Measurements from ENCODE around the gene OOSP3. TPM values are rescaled to one million over a fixed set of nuclear protein-coding genes. Genes with fewer than 3 reads are reported as not detected.

The OOSP3 gene
- total RNA-seq, 1 donor from 2014 or later, result 0.29 TPM

DNA sequence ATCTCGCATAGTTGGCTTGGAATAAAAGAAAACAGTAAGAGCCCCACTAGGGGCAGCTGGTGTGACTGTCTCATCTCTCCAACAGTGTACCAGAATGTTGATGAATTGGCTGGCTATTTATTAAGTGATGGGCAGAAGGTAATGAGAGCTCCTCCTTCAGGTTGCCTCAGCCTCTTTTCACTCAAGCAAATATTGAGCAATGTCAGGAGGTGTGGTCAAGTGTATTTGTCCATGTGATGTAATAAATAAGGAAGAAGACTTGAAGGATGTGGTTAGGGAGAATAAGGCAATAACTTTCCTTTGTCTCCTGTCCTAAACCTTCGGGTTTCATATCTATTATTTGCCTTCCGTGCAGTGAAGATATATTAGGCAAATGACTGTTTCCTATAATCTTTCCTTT is 12.2 kb upstream of the OOSP3 start, which contains the start of gene TCN1:
TSS of gene TCN1 (minus strand) at position 91 of the 400 bp plus-strand sequence. CDS start at position 74, 17 bp downstream.
- Mint-ChIP-seq H3K4me3 (no peak within 1 kb of the TSS), H3K27me3 (peaks cover 4% of the 10 kb centered on the region), H3K36me3 (ENCODE audit: low read depth) (no peaks in the 10 kb centered on the region), H3K9me3 (peaks cover 10% of the 10 kb centered on the region), H3K4me1 (no peaks in the 10 kb centered on the region), H3K27ac (no peak within 1 kb of the TSS)
- ATAC-seq (ENCODE audit: low read depth) (no peak), DNase-seq (no peak)
- POLR2A ChIA-PET, result no interaction called here
- TF ChIP-seq CTCF (IDR thresholded peaks at IDR 0.05), result no peak
- intact Hi-C loops (cut with micrococcal nuclease), result no loop called here
- CTCF ChIA-PET, result no interaction called here

GRCh38 chr11:59866836-59867235 is 11.7 kb upstream of the OOSP3 start:
- intact Hi-C loops (cut with micrococcal nuclease), result no loop called here
- ATAC-seq (ENCODE audit: low read depth), result no peak
- CTCF ChIA-PET, result no interaction called here

GRCh38 chr11:59867946-59868345 is 10.6 kb upstream of the OOSP3 start:
- no peaks in the 10 kb centered on the region for H3K4me1 Mint-ChIP-seq
- peaks cover 10% of the 10 kb centered on the region for H3K9me3 Mint-ChIP-seq
- ATAC-seq (ENCODE audit: low read depth), result no peak
- peaks cover 2% of the 10 kb centered on the region for H3K27me3 Mint-ChIP-seq
- H3K36me3 Mint-ChIP-seq (ENCODE audit: low read depth), result no peaks in the 10 kb centered on the region
- no peak overlapping the region for H3K4me3 Mint-ChIP-seq
- no peak for TF ChIP-seq CTCF (IDR thresholded peaks at IDR 0.05)
- intact Hi-C loops (cut with micrococcal nuclease), result no loop called here
- ChIA-PET CTCF (no interaction called here), POLR2A (no interaction called here)
- H3K27ac Mint-ChIP-seq, result no peak overlapping the region
- DNase-seq, result no peak

More at GRCh38 chr11:59866836-59867235, 11.7 kb upstream of the OOSP3 start:
- Mint-ChIP-seq H3K27me3 (peaks cover 4% of the 10 kb centered on the region), H3K4me1 (no peaks in the 10 kb centered on the region), H3K9me3 (peaks cover 10% of the 10 kb centered on the region), H3K36me3 (ENCODE audit: low read depth) (no peaks in the 10 kb centered on the region), H3K27ac (no peak overlapping the region), H3K4me3 (no peak overlapping the region)
- POLR2A ChIA-PET, result no interaction called here
- no peak for TF ChIP-seq CTCF (IDR thresholded peaks at IDR 0.05)
- DNase-seq, result no peak

DNA sequence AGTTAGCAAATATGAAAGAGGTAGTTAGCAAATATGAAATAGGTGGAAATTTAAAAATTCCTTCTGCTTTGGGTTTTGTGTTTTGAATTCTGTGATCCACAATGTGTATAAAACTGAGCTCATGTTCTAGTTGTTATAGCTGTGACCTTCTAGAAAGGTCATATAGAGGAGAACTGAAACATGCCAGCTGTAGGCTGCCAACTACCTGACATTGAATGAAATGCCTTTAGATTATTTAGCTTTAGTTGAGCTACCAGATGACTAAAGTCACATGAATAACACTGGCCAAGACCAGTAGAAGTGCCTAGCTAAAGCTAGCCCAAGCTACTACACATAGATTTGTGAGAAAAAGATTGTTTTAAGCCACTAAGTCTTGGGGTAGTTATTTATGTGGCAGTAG is 6.5 kb upstream of the OOSP3 start:
- Mint-ChIP-seq H3K36me3 (ENCODE audit: low read depth) (no peaks in the 10 kb centered on the region), H3K27ac (no peak overlapping the region), H3K4me3 (no peak overlapping the region), H3K4me1 (no peaks in the 10 kb centered on the region), H3K9me3 (peaks cover 8% of the 10 kb centered on the region), H3K27me3 (peaks cover 13% of the 10 kb centered on the region)
- ChIA-PET POLR2A (no interaction called here), CTCF (no interaction called here)
- intact Hi-C loops (cut with micrococcal nuclease), result no loop called here
- ATAC-seq (ENCODE audit: low read depth), result no peak
- no peak for DNase-seq
- no peak for TF ChIP-seq CTCF (IDR thresholded peaks at IDR 0.05)

- no peak overlapping the region for H3K4me3 Mint-ChIP-seq
- ATAC-seq (ENCODE audit: low read depth) (no peak), DNase-seq (no peak)
- peaks cover under 1% of the 10 kb centered on the region for H3K9me3 Mint-ChIP-seq
- no peak overlapping the region for H3K27ac Mint-ChIP-seq
- intact Hi-C loops (cut with micrococcal nuclease), result no loop called here
- no peak for TF ChIP-seq CTCF (IDR thresholded peaks at IDR 0.05)
- H3K27me3 Mint-ChIP-seq, result peaks cover 13% of the 10 kb centered on the region
- H3K4me1 Mint-ChIP-seq, result no peaks in the 10 kb centered on the region
- ChIA-PET POLR2A (no interaction called here), CTCF (no interaction called here)
- no peaks in the 10 kb centered on the region for H3K36me3 Mint-ChIP-seq (ENCODE audit: low read depth)
Observed at GRCh38 chr11:59875856-59876519, 2.6 kb upstream of the OOSP3 start.

Measured in activated B cell treated with CpG ODN at 0.5 μM for 24 hours (primary cell).